KOPT-K1 (cell line): ENCODE measurements around the gene PPT2.

Experiments
- H3K27ac ChIP-seq: fragments of 200-600 bp; sonication (generic); 2 replicates; pipeline ENCODE4 v1.5.1; 2016; ENCODE audit warnings: antibody characterized with exemption, mild to moderate bottlenecking, low read depth, low read length; ENCODE audit not compliant: poor library complexity, severe bottlenecking
- H3K36me3 ChIP-seq: fragments of 200-600 bp; sonication (generic); 2 replicates; pipeline ENCODE4 v1.5.1; 2017; ENCODE audit warnings: antibody characterized with exemption, mild to moderate bottlenecking, low read length, moderate library complexity; ENCODE audit not compliant: insufficient read depth
- H3K9me3 ChIP-seq: fragments of 200-600 bp; sonication (generic); 2 replicates; pipeline ENCODE4 v1.5.1; 2017; ENCODE audit warnings: antibody characterized with exemption, low read length, mild to moderate bottlenecking; ENCODE audit not compliant: insufficient read depth, poor library complexity, severe bottlenecking

The PPT2 gene

DNA sequence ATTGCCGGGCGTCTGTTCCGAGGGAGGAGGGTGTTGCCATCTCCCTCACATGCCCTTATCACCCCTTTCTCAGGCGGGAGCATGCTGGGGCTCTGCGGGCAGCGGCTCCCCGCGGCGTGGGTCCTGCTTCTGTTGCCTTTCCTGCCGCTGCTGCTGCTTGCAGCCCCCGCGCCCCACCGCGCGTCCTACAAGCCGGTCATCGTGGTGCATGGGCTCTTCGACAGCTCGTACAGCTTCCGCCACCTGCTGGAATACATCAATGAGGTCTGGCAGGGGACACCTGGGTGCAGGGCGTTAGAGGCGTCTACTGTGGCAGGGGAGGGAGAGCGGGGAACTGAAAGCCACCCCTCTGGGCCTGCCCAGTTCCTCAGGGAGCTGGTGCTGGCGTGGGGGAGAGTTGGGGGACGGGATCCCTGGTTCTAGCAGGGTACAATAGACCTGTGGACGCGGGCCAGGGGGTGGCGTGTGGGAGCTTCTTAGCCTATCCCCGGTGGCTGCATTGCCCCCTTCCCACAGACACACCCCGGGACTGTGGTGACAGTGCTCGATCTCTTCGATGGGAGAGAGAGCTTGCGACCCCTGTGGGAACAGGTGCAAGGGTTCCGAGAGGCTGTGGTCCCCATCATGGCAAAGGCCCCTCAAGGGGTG is 697 bp downstream of the PPT2 start:
- Histone ChIP-seq H3K9me3 (no peaks in the 10 kb centered on the region), H3K27ac (peak overlapping the region; percentile 70)

GRCh38 chr6:32156891-32157290 is 3.0 kb downstream of the PPT2 start:
- Histone ChIP-seq H3K36me3 (peaks cover 35% of the 10 kb centered on the region), H3K27ac (no peak overlapping the region), H3K9me3 (no peaks in the 10 kb centered on the region)

More for the DNA sequence above, 697 bp downstream of the PPT2 start:
- peaks cover 35% of the 10 kb centered on the region for H3K36me3 ChIP-seq

- peaks cover 47% of the 10 kb centered on the region for H3K36me3 ChIP-seq
- H3K9me3 ChIP-seq: no peaks in the 10 kb centered on the region
These were observed 4.1 kb downstream of the PPT2 start for GRCh38 chr6:32158052-32158451.

DNA sequence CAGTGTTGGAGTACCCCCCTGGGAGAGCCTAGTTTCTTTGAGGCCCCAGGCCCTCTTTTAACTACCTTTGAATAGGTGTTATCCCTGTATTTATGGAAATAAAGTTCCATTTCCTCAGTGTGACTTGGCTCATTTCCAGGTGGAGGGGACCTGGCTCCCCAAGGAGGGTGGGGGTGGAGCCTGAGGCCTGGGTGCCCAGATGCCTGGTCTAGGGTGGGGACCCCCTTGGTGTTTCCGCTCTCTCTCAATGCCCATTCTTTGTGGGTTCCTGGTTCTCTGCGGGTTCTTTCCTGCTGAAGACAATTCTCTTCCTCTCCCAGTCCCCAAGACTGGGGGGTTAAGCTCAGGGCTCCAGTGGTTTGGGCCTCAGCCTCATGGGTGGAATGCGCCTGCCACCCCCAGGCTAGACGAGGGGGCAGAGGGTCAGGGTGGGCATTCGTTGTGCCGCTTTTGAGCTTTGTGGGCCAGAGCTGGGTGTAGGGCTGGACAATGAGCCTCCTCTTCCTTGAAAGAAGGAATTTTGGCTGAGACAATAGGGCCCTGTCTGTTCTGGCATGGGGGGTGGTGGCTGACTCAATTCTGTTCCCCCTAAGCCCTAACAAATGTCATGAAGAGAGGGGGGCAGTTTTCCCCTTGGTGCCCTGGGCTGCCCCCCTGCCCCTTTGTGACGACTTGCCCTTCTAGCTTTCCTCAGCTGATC is 9.8 kb downstream of the PPT2 start:
- no peaks in the 10 kb centered on the region for H3K9me3 ChIP-seq
- peaks cover 62% of the 10 kb centered on the region for H3K36me3 ChIP-seq
- no peak overlapping the region for H3K27ac ChIP-seq

More at GRCh38 chr6:32158052-32158451, 4.1 kb downstream of the PPT2 start:
- no peak overlapping the region for H3K27ac ChIP-seq

DNA sequence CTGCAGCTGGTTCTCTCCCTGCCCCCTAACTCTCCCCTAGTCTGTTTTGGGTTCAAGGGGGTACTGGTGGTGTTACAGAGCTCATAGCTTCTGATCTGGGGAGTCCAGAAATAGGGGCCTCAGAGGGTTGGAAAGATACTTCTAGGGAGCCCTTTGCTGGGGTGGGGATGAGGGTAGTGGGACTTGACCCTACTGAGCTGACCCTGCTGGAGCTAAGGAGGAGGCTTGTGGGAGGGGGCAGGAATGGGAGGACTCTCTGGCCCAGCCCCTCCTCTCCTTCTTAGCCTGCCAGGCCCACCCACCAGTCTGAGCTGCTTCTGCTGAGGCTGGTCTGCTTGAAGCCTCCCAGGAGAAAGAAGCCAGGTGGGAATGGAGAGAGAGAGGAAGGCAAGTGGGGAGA is 10.4 kb downstream of the PPT2 start, which contains the start of gene EGFL8:
Gene EGFL8 (plus strand): TSS at position 301 of the 400 bp plus-strand sequence. CDS start 1,571 bp downstream, outside the sequence.
- Histone ChIP-seq H3K36me3 (peaks cover 64% of the 10 kb centered on the region), H3K9me3 (no peaks in the 10 kb centered on the region), H3K27ac (no peak within 1 kb of the TSS)

GRCh38 chr6:32166411-32167061 is 12.6 kb downstream of the PPT2 start:
- Histone ChIP-seq H3K27ac (no peak overlapping the region), H3K9me3 (no peaks in the 10 kb centered on the region), H3K36me3 (peaks cover 85% of the 10 kb centered on the region)

- no peak overlapping the region for H3K27ac ChIP-seq
- H3K36me3 ChIP-seq: peaks cover 81% of the 10 kb centered on the region
- H3K9me3 ChIP-seq: no peaks in the 10 kb centered on the region
These were observed 13.3 kb downstream of the PPT2 start for GRCh38 chr6:32167154-32167760.

DNA sequence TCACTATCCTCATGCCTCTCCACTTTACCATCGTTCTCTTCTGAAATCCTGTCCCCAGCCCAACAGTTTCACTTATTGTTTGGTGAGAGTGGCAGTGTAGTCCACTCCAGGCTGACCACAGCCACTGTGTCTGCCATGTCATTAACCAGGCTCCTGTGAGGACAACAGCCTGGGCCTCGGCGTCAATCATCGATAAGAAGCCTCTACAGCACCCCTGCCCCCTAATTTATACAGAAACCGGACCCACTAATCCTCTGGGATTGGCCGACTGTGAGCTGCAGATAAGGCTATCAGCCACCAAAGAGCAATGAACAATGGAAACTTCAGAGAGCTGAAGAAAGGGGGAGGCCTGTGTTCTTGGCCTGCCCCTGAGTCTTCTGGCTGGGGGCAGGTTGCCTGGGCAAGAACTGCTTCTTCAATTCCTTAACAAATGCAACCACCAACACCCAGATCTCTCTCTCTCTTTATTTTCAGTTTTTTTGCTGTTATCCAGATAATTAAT is 13.9 kb downstream of the PPT2 start:
- Histone ChIP-seq H3K9me3 (no peaks in the 10 kb centered on the region), H3K27ac (no peak overlapping the region), H3K36me3 (peaks cover 76% of the 10 kb centered on the region)

GRCh38 chr6:32168350-32168749 is 14.4 kb downstream of the PPT2 start:
- peaks cover 71% of the 10 kb centered on the region for H3K36me3 ChIP-seq
- no peak overlapping the region for H3K27ac ChIP-seq
- H3K9me3 ChIP-seq: no peaks in the 10 kb centered on the region

DNA sequence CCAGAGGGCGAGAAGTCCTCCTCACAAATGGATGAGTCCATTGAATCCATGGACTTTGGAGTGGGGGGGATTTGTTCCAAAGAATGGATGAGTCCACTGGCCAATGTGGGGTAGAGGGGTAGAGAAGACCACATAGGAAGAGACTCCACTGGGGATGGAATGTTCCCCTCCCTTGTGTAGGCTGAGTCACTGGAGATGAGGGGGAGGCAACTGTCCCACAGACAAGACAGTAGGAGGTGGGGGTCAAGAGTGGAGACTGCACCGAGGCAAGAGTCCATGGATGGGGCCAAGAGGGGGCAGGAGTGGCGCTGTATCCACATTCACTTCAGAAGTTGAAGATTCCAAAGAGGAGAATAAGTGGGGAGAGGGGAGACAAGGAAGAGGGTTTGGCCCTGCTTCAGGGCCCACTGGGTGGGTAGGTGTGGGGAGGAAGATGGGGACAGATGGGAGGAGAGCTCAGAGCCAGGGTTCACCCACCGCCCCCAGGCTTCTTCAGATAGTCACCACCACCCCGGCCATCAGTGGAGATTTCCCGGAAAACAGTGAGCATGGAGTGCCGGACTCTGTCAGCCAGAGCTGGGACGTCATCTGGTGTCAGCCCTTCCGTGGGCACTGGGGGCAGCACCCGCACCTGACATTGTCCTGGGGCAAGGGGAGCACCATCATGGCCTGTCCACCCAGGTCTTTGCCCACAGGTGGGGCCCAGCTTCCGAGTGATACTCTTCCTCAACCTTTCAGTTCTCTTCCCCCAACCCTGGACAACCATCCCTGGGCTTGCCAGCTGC is 15.1 kb downstream of the PPT2 start:
- peaks cover 71% of the 10 kb centered on the region for H3K36me3 ChIP-seq
- no peaks in the 10 kb centered on the region for H3K9me3 ChIP-seq
- no peak overlapping the region for H3K27ac ChIP-seq

- no peak overlapping the region for H3K27ac ChIP-seq
- peaks cover 60% of the 10 kb centered on the region for H3K36me3 ChIP-seq
- no peaks in the 10 kb centered on the region for H3K9me3 ChIP-seq
These were observed 16.4 kb downstream of the PPT2 start for GRCh38 chr6:32170294-32170693.

DNA sequence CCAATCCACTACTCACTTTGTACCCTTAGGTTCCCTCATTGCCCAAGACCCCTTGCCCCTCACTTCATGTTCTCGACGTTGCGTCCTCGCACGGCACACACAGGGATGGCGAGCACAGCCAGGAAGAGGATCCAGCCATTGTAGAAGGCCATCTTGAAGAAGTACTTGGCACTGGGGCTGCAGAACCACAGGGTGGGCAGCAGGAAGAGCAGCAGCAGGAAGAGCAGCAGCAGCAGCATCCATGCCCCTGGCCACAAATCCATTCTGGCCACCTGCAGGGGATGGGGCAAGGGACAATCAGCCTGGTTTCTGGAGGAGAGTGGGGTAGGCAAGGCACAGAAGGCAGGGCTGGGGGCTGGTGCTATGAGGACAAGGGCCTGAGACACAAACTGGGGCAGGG is 17.3 kb downstream of the PPT2 start:
- Histone ChIP-seq H3K9me3 (no peaks in the 10 kb centered on the region), H3K36me3 (peaks cover 52% of the 10 kb centered on the region), H3K27ac (no peak overlapping the region)

DNA sequence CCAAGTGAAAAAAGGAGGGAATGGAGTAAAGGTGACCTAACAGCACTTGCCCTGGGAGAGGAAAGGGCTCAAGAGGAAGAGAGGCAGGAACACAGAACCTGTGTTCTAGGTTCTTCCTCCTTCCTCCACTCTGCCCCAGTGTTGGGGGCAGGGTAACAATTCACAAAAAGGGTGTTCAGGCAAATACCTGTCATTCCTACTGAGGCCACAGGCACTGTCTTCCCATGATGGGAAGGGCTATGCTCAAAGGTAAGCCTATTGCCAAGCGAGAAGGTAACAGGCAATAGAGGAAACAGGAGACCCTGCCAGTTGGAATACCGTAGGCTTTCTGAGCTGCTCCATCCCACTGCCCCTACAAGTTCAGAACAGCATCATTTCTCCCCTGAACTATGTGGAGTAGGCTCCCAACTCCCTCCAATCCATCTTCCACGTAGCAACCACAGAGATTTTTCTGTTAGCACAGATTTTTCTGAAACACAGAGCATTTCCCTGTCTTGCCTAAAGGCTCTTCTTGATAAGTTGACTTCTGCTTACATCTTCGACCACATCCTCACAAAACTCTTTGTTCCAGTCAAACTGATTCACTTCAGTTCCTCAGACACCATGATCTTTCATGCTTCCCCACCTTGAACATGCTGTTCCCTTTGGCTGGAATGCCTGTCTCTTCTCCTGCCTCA is 19.2 kb downstream of the PPT2 start:
- H3K36me3 ChIP-seq: peaks cover 32% of the 10 kb centered on the region
- H3K9me3 ChIP-seq: no peaks in the 10 kb centered on the region
- H3K27ac ChIP-seq: no peak overlapping the region

DNA sequence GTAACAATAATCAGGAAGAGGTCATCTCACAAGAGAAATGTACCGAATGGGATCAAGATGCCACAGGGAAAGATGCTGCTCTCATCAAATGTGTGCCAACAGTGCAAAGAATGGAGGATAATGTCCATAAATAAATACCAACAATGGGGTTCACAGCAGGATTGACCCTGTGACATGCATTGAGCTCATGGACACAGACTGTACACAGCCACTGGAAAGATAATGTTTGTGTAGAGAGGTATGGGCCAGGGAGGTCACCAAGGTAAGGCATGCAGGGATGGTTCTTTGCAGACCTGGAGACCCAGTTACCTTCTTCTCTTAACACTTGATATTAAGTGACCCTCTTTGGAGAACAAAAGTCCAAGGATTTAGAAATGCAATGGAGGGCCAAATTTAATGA is 20.5 kb downstream of the PPT2 start:
- H3K36me3 ChIP-seq: peaks cover 20% of the 10 kb centered on the region
- H3K9me3 ChIP-seq: no peaks in the 10 kb centered on the region
- no peak overlapping the region for H3K27ac ChIP-seq
